GM06990 (cell line): Measurements from ENCODE around the gene PICK1.

ENCODE experiments used
- DNase-seq: peaks from one replicate; pipeline ENCODE4 v3.0.0-alpha.2; 2011; ENCODE audit not compliant: insufficient read length; ENCODE audit errors: extremely low read depth
- H3K27me3 ChIP-seq: replicated peaks from 2 replicates; pipeline ENCODE4 v1.6.0; 2011; ENCODE audit warnings: low read length; ENCODE audit not compliant: control insufficient read depth, insufficient read depth
- H3K36me3 ChIP-seq: 2 replicates; pipeline ENCODE4 v1.5.1; 2011; ENCODE audit warnings: low read length; ENCODE audit not compliant: control insufficient read depth, insufficient read depth
- H3K4me3 ChIP-seq: replicated peaks from 2 replicates; pipeline ENCODE4 v1.5.1; 2011; ENCODE audit warnings: low read depth, mild to moderate bottlenecking, control low read depth, low read length
- TF ChIP-seq, protein P1 (sequence below): IDR thresholded peaks from 2 replicates; pipeline ENCODE4 v1.5.1; 2011; ENCODE audit warnings: low read length, control low read depth, mild to moderate bottlenecking, inconsistent platforms; ENCODE audit not compliant: insufficient read depth, poor library complexity, severe bottlenecking

The PICK1 gene

DNA sequence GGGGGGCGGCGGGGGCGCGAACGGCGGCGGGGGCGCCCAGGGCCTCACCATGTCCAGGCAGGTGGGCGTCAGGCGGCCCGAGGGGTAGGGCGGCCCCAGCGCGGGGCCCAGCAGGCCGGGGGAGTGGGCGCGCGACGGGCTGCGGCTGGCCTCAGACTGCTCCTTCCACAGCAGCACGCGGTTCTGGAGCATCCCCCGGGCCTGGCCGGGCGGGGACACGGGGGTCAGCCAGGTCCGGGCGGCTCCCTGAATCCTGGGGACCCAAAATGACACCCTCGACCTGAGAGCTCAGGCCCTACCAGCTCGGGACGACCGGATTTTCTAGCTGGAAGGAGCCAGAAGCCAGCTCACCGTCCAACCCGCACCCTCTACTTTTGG is 32.3 kb downstream of the PICK1 start:
- Histone ChIP-seq H3K4me3 (no peak overlapping the region), H3K36me3 (no peaks in the 10 kb centered on the region), H3K27me3 (no peaks in the 10 kb centered on the region)
- TF ChIP-seq, protein P1, sequence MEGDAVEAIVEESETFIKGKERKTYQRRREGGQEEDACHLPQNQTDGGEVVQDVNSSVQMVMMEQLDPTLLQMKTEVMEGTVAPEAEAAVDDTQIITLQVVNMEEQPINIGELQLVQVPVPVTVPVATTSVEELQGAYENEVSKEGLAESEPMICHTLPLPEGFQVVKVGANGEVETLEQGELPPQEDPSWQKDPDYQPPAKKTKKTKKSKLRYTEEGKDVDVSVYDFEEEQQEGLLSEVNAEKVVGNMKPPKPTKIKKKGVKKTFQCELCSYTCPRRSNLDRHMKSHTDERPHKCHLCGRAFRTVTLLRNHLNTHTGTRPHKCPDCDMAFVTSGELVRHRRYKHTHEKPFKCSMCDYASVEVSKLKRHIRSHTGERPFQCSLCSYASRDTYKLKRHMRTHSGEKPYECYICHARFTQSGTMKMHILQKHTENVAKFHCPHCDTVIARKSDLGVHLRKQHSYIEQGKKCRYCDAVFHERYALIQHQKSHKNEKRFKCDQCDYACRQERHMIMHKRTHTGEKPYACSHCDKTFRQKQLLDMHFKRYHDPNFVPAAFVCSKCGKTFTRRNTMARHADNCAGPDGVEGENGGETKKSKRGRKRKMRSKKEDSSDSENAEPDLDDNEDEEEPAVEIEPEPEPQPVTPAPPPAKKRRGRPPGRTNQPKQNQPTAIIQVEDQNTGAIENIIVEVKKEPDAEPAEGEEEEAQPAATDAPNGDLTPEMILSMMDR = no peak
- no peak for DNase-seq

DNA sequence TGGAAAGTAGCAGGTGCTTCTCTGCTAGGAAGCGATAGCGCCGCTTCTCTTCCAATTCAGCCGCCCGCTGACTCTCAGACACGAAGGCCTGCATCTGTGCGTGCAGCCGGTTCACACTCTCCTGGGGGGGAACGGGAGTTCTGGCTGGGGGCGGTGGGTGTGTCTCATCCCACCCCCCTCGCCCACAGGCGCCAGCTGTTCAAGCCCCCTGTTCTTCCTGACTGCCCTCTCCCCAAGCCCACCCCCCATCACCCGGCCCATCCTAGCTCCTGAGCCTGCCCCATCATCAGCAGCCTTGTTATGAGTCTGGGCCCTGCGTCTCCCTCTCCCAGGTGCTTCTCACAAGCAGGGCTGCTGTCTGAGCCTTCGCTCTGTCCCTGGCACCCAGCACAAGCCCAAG is 39.9 kb downstream of the PICK1 start:
- H3K36me3 ChIP-seq = no peaks in the 10 kb centered on the region
- TF ChIP-seq, protein P1 = no peak
- no peaks in the 10 kb centered on the region for H3K27me3 ChIP-seq
- H3K4me3 ChIP-seq = no peak overlapping the region
- no peak for DNase-seq

DNA sequence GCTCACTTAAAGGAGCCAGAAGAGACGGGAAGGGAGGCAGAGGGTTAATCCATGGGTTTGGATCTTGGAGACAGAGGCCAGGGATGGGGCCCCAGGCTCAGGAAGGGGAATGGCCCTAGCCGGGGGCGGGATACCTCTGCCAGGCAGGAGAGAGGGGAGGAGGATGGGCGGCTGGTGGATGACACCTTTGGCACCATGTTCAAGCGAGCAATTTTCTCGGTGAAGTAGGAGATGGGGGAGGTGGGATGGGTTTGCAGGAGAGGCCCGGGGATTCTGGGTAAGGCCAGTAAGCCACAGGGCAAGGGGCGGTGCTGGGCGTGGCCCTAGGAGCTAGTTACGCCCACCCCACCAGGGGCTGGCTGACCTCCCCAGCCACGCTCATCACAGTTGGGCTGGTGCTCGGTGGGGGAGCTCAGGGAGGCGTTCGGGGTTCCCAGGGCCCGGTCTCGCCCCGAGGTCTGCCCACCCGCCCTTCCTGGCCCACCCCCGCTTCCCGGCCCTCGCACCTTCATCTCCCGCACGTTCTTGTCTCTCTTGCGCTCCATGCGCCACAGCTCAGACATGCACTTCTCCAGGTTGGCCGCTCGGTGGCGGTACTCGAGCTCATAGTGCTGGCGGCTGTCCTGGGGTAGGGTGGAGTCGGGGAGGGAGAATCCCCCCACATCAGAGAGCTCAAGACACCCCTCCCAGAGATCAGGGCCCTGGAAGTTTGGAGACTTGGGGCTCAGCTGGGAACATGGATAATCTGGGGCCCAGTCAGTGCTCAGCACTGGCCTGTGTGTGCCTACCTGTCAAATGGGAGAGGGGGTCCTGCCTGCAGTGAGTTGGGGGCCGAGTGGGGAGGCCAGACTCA is 40.6 kb downstream of the PICK1 start:
- Histone ChIP-seq H3K4me3 (no peak overlapping the region), H3K36me3 (no peaks in the 10 kb centered on the region), H3K27me3 (no peaks in the 10 kb centered on the region)
- TF ChIP-seq, protein P1 = no peak
- no peak for DNase-seq

DNA sequence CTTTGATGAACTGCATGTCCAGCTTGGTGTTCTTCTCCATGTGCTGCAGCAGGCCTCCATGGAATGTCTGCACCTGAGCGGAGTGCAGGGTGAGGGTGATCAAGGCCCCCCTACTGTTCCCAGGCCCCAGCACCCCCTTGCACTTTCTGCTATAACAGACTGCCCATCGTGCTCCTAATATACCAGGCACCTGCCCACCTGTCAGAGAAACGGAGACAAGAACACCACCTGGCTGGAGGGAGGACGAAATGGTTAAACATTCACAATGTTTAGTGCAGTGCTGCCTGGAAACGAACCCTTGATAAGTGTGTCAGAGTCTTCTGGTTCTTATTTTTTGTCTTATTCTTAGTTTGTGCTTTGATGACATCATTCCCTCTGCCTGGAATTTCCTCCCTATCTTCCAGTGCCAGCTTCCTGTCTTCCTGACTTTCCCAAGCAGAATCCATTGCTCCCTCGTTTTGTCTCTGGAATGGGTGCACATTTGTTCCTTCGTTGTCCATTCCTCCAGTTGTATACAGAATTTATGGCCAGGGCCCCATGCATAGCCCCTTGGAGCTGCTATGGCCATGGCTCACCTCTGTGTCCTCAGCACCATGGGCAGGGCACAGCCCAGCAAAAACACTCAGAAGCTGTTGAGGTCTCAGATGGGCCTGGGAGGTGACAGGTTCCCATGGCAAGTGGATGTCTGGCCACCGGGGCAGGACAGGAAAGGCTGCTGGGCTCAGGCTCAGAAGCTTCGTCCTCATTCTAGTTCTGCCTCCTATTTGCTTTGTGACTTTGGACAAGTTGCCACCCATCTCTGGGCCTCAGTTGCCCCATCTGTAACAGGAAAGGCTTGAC is 41.4 kb downstream of the PICK1 start:
- no peak for DNase-seq
- Histone ChIP-seq H3K27me3 (no peaks in the 10 kb centered on the region), H3K36me3 (no peaks in the 10 kb centered on the region), H3K4me3 (no peak overlapping the region)
- TF ChIP-seq, protein P1 = no peak

DNA sequence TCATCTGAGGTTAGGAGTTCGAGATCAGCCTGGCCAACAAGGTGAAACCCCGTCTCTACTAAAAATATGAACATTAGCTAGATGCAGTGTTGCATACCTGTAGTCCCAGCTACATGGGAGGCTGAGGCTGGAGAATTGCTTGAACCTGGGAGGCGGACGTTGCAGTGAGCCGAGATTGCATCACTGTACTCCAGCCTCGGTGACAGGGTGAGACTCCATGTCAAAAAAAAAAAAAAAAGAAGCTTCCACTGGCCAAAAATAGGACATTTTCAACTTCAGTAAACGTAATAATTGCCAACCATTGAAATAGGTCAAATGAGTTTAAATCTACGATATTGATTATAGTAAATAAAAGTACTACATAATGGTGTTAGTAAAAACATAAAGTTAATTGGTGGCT is 46.4 kb downstream of the PICK1 start:
- TF ChIP-seq, protein P1 = no peak
- H3K4me3 ChIP-seq = no peak overlapping the region
- no peak for DNase-seq
- no peaks in the 10 kb centered on the region for H3K27me3 ChIP-seq
- no peaks in the 10 kb centered on the region for H3K36me3 ChIP-seq
